Mesothelial cell of epicardium (in vitro differentiated cells): Measurements from ENCODE around the gene CLCN4. TPM values are rescaled to one million over a fixed set of nuclear protein-coding genes. Genes with fewer than 3 reads are reported as not detected.

Experiments
- DNase-seq, 2 experiments: peaks; one replicate each; pipeline ENCODE4 v3.0.0; 2021; ENCODE audit warnings: low spot score in 2 of 2; ENCODE audit not compliant: unreplicated experiment in 2 of 2
- H3K27ac Mint-ChIP-seq: 2 replicates; pipeline ENCODE4 v1.8.0; 2021; ENCODE audit warnings: mixed read lengths
- H3K27me3 Mint-ChIP-seq: 2 replicates; pipeline ENCODE4 v1.8.0; 2021; ENCODE audit warnings: low read depth, mixed read lengths
- H3K36me3 Mint-ChIP-seq: 2 replicates; pipeline ENCODE4 v1.8.0; 2021; ENCODE audit warnings: mixed read lengths
- H3K4me1 Mint-ChIP-seq: 2 replicates; pipeline ENCODE4 v1.8.0; 2021; ENCODE audit warnings: mixed read lengths
- H3K4me3 Mint-ChIP-seq: 2 replicates; pipeline ENCODE4 v1.8.0; 2021; ENCODE audit warnings: mild to moderate bottlenecking, moderate library complexity, mixed read lengths
- H3K9me3 Mint-ChIP-seq: 2 replicates; pipeline ENCODE4 v1.8.0; 2021; ENCODE audit warnings: mixed read lengths
- CTCF ChIP-seq: fragments of 200-600 bp; sonication (generic); IDR thresholded peaks from one replicate; pipeline ENCODE4 v1.5.0; 2021; ENCODE audit warnings: antibody characterized with exemption; ENCODE audit not compliant: unreplicated experiment
- total RNA-seq: library from RNA; stranded (reverse); gene quantifications from 3 replicates; pipeline ENCODE4 v1.2.1, GENCODE V29; 2021

Gene CLCN4
- total RNA-seq, 1 donor from 2014 or later: 8.6 TPM

DNA sequence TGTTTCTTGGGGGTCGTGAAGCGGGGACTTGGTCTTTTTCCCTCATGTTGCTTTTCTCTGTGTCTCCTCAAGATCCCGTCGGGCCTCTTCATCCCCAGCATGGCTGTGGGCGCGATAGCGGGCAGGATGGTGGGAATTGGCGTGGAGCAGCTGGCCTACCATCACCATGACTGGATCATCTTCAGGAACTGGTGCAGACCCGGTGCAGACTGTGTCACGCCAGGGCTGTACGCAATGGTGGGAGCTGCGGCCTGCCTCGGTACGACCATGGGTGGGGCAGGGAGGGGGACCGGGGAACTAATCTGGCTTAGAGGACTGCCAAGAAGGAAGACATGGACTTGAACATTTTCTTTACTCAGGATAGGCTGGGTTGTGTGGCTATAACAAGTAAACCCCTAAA lies 55.6 kb downstream of the CLCN4 start:
- peaks cover 7% of the 10 kb centered on the region for H3K4me1 Mint-ChIP-seq
- no peak for TF ChIP-seq CTCF
- no peak overlapping the region for H3K27ac Mint-ChIP-seq
- DNase-seq: no peak
- no peak overlapping the region for H3K4me3 Mint-ChIP-seq
- H3K36me3 Mint-ChIP-seq: peaks cover 9% of the 10 kb centered on the region
- H3K9me3 Mint-ChIP-seq: peaks cover 14% of the 10 kb centered on the region
- no peaks in the 10 kb centered on the region for H3K27me3 Mint-ChIP-seq

GRCh38 chrX:10213716-10214115 lies 56.9 kb downstream of the CLCN4 start:
- peaks cover 10% of the 10 kb centered on the region for H3K9me3 Mint-ChIP-seq
- TF ChIP-seq CTCF: no peak
- H3K4me3 Mint-ChIP-seq: no peak overlapping the region
- H3K36me3 Mint-ChIP-seq: peaks cover 2% of the 10 kb centered on the region
- H3K4me1 Mint-ChIP-seq: peaks cover 7% of the 10 kb centered on the region
- no peak for DNase-seq
- no peaks in the 10 kb centered on the region for H3K27me3 Mint-ChIP-seq
- H3K27ac Mint-ChIP-seq: no peak overlapping the region

- no peak for TF ChIP-seq CTCF
- DNase-seq: no peak
Observed at GRCh38 chrX:10216208-10216607, 59.4 kb downstream of the CLCN4 start.

DNA sequence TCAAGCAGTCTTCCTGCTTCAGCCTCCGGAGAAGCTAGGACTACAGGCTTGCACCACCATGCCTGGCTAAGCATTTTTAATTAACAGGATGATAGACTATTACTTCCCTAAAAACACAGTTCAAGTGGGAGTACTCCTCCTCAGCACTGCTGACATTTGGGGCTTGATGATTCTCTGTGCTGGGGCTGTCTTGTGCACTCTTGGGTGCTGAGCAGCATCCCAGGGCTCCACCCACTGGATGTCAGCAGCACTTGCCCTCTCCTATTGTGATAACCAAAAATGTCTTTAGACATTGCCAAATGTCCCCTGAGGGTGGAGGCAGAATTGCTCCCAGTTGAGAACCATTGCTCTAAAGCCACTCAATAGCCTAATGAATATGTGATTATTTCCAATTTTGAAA lies 60.4 kb downstream of the CLCN4 start:
- Mint-ChIP-seq H3K9me3 (peaks cover 16% of the 10 kb centered on the region), H3K27me3 (no peaks in the 10 kb centered on the region), H3K27ac (no peak overlapping the region), H3K36me3 (peaks cover 5% of the 10 kb centered on the region), H3K4me3 (no peak overlapping the region), H3K4me1 (peaks cover 7% of the 10 kb centered on the region)
- no peak for TF ChIP-seq CTCF
- DNase-seq: no peak

More at GRCh38 chrX:10216208-10216607, 59.4 kb downstream of the CLCN4 start:
- peaks cover 6% of the 10 kb centered on the region for H3K36me3 Mint-ChIP-seq
- no peak overlapping the region for H3K27ac Mint-ChIP-seq
- H3K27me3 Mint-ChIP-seq: no peaks in the 10 kb centered on the region
- peaks cover 19% of the 10 kb centered on the region for H3K9me3 Mint-ChIP-seq
- H3K4me1 Mint-ChIP-seq: peaks cover 7% of the 10 kb centered on the region
- no peak overlapping the region for H3K4me3 Mint-ChIP-seq

GRCh38 chrX:10221651-10222050 lies 64.9 kb downstream of the CLCN4 start:
- Mint-ChIP-seq H3K27ac (no peak overlapping the region), H3K27me3 (no peaks in the 10 kb centered on the region), H3K9me3 (peaks cover 34% of the 10 kb centered on the region), H3K4me3 (no peak overlapping the region), H3K36me3 (peaks cover 12% of the 10 kb centered on the region), H3K4me1 (no peaks in the 10 kb centered on the region)
- DNase-seq: no peak
- no peak for TF ChIP-seq CTCF

DNA sequence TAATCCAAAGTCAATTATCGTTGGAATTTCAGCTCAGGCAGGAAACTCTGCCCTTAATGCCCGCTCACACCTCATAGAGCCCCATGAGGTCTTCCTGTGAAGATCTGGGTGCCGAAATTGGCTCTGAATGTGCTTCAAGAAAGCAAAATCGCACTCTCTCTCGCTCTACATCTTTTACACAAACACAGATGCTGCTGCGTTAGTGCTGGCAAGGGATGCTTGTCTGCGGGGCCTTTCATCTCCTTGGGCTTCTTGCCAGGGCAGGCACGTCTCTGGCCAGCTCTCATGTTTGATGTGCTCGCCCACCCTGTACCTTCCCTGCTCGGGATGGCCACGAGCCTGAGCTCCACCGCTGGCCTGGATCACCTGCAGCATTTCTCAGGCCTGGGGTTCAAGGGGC lies 66.5 kb downstream of the CLCN4 start:
- Mint-ChIP-seq H3K36me3 (peaks cover 14% of the 10 kb centered on the region), H3K9me3 (peaks cover 41% of the 10 kb centered on the region), H3K27me3 (no peaks in the 10 kb centered on the region), H3K27ac (no peak overlapping the region), H3K4me1 (no peaks in the 10 kb centered on the region), H3K4me3 (no peak overlapping the region)
- no peak for TF ChIP-seq CTCF
- no peak for DNase-seq
